Measurements from ENCODE around the gene MOCS2. TPM values are rescaled to one million over a fixed set of nuclear protein-coding genes. Genes with fewer than 3 reads are reported as not detected.
A peak's percentile ranks its signal among the peaks of the same experiment; 100 is the strongest.

Gene MOCS2
- total RNA-seq, 4 donors from 2014 or later: 37.8 to 47.6 (median 42.6) TPM

DNA sequence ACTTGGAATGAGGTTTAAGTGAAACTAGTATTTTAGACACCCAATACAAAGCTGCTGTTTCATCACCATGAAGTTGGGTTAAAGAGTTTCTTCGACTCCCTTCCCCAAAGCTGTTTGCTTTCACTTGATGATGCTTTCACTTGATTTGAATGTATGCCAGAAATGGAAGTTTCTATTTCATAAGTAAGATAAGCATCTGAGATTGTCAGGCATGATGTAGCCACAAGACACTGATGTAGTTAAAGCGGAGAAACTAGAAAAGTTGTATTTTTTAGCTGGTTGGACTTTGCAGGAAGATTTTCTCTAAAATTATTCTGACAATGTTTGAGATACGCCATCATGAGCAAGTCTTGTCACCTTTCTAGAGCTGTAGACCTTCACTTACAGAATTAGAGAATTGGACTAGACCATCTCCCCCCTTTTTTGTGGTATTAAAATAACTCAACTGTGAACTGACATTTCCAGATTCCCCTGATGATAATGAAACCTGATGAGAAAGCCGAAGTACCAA lies 20.0 kb downstream of the MOCS2 start:
- no peaks in the 10 kb centered on the region for H3K27me3 ChIP-seq
- H3K4me1 ChIP-seq: peaks cover 0 to 64% (median 18%) of the 10 kb centered on the region in 4 donors
- peaks cover 0 to 7% (median 0%) of the 10 kb centered on the region in 3 donors for H3K36me3 ChIP-seq
- WGBS, 2 donors: 59 to 62% methylated on average over 4 of the region's 4 CpGs
- no peak for TF ChIP-seq EP300 (IDR thresholded peaks at IDR 0.05)
- TF ChIP-seq, protein P1, sequence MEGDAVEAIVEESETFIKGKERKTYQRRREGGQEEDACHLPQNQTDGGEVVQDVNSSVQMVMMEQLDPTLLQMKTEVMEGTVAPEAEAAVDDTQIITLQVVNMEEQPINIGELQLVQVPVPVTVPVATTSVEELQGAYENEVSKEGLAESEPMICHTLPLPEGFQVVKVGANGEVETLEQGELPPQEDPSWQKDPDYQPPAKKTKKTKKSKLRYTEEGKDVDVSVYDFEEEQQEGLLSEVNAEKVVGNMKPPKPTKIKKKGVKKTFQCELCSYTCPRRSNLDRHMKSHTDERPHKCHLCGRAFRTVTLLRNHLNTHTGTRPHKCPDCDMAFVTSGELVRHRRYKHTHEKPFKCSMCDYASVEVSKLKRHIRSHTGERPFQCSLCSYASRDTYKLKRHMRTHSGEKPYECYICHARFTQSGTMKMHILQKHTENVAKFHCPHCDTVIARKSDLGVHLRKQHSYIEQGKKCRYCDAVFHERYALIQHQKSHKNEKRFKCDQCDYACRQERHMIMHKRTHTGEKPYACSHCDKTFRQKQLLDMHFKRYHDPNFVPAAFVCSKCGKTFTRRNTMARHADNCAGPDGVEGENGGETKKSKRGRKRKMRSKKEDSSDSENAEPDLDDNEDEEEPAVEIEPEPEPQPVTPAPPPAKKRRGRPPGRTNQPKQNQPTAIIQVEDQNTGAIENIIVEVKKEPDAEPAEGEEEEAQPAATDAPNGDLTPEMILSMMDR (IDR thresholded peaks at IDR 0.05): no peak
- no peak for TF ChIP-seq POLR2A (IDR thresholded peaks at IDR 0.05)
- H3K27ac ChIP-seq: peak overlapping the region in 2 of 4 donors; percentile 35 to 64
- no peak for DNase-seq (ENCODE audit: low spot score in 2 of 2)
- H3K4me3 ChIP-seq: no peak overlapping the region
- H3K9me3 ChIP-seq: no peaks in the 10 kb centered on the region

DNA sequence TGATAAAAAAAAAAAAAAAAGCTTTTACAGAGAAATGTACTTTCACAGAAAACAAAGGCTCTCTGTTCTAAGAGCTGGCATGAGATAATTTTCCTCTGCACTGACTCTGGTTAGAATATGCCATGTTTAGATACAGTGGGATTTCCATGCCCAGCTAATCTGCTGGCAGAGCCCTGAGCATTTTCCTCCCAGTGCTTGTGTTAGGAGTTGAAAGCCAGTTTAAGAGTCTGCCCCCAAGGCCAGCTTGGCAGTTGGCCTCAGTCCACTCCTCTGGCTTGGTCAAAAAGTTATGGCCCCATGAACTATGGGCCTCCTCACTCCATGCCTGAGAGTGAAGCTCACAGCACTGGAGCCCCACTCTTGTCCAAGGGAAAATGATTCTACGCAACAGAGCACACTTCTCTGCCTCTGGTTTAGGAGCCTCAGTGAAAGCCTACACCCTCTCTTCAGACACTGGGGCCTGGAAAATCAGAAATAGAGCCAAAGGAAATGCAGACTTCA lies 21.9 kb downstream of the MOCS2 start:
- Histone ChIP-seq H3K4me3 (no peak overlapping the region), H3K9me3 (no peaks in the 10 kb centered on the region), H3K27me3 (no peaks in the 10 kb centered on the region), H3K36me3 (peaks cover 0 to 2% (median 0%) of the 10 kb centered on the region in 3 donors), H3K4me1 (peaks cover 0 to 77% (median 18%) of the 10 kb centered on the region in 4 donors), H3K27ac (peak overlapping the region in 1 of 4 donors; percentile 67)
- WGBS, 2 donors: 23 to 48% methylated on average over 1 of the region's 1 CpG
- peak in 1 of 2 donors; percentile 76 for TF ChIP-seq EP300 (IDR thresholded peaks at IDR 0.05)
- TF ChIP-seq, protein P1 (IDR thresholded peaks at IDR 0.05): no peak
- DNase-seq (ENCODE audit: low spot score in 2 of 2): no peak

DNA sequence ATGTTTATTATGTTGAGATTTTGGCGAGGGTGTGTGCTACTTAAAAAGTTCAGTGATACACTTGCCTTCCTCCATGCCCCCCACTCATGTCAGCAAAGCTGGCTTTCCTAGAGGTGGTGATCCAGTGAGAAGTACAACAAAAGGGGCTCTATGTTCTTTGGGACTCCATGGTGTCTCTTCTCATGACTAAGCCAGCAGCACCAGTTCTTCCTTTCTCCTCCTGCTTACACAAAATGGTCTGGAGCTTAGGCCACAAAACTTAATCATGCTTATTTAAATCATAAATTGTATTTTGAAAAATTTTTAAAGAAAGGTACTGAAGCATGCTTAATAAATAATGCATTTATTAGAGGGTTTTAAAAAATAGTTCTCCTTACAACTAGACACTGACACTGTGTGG lies 22.4 kb downstream of the MOCS2 start:
- Histone ChIP-seq H3K4me1 (peaks cover 0 to 75% (median 18%) of the 10 kb centered on the region in 4 donors), H3K4me3 (no peak overlapping the region), H3K27me3 (no peaks in the 10 kb centered on the region), H3K36me3 (no peaks in the 10 kb centered on the region), H3K27ac (peak overlapping the region in 2 of 4 donors; percentile 65 to 67), H3K9me3 (no peaks in the 10 kb centered on the region)
- WGBS, 2 donors: 41 to 50% methylated on average over 1 of the region's 1 CpG
- DNase-seq (ENCODE audit: low spot score in 2 of 2): no peak
- TF ChIP-seq EP300 (IDR thresholded peaks at IDR 0.05): no peak
- TF ChIP-seq POLR2A (IDR thresholded peaks at IDR 0.05): no peak
- TF ChIP-seq, protein P1 (IDR thresholded peaks at IDR 0.05): no peak

DNA sequence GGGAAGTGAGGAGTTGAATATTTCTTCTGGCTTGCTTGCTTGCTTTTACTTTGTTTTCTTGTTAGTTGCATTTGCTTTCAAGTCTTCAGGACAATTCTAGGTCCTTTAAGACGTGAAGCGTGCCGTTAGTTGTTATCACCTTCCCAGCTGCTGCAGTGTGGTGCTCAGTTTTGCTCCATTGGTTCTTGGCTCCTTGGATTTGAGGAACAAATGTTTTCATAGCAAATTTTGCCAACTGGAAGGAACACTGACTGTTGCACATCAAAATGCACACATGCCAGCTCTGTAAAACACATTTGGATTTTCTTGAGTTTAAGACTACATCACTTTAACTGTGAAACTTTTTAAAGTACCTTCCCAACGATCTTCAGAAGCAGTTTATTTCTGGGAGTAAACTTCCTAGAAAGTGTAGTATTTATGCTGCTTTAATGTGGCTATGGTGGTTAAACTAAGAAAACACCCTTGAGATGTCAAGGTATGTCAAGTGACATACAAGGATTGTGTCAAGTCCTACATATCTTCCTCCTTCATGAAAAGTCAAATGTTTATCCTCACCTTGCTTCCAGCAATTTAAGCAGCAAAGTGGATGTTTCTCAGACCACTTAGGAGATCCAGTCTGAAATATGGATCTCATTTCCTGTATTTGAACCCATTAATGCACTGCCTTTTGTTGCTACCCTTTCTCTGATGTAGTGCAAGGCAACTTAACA lies 24.9 kb downstream of the MOCS2 start:
- Histone ChIP-seq H3K9me3 (no peaks in the 10 kb centered on the region), H3K4me1 (peaks cover 0 to 51% (median 9%) of the 10 kb centered on the region in 4 donors), H3K36me3 (peaks cover 0 to 12% (median 0%) of the 10 kb centered on the region in 3 donors), H3K27me3 (no peaks in the 10 kb centered on the region), H3K4me3 (no peak overlapping the region), H3K27ac (peak overlapping the region in 2 of 4 donors; percentile 16 to 26)
- WGBS, 2 donors: 63 to 68% methylated on average over 4 of the region's 4 CpGs
- no peak for DNase-seq (ENCODE audit: low spot score in 2 of 2)
- TF ChIP-seq EP300 (IDR thresholded peaks at IDR 0.05) (no peak), POLR2A (IDR thresholded peaks at IDR 0.05) (no peak)
- TF ChIP-seq, protein P1 (IDR thresholded peaks at IDR 0.05): no peak

DNA sequence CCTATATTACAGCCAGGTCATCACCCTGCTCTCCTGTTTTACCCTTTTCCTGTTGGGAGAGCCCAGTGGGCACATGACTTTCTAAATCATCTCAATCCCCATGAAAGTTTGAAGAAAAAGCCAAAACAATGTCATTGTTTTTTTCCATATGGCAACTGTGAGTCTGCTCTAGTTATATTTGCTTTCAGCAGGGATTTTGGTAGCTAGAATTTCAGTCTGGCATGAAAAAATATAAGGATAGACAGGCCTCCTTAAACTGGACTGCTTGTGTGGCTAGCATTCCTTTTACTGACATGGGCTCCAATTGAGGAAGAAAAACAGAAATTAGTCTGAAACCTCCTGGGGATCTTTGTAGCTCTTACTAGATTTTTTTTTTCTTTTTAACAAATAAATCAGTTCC lies 25.6 kb downstream of the MOCS2 start:
- Histone ChIP-seq H3K9me3 (no peaks in the 10 kb centered on the region), H3K4me1 (peaks cover 0 to 44% (median 3%) of the 10 kb centered on the region in 4 donors), H3K27me3 (no peaks in the 10 kb centered on the region), H3K4me3 (no peak overlapping the region), H3K36me3 (peaks cover 0 to 13% (median 0%) of the 10 kb centered on the region in 3 donors), H3K27ac (peak overlapping the region in 2 of 4 donors; percentile 16 to 26)
- TF ChIP-seq POLR2A (IDR thresholded peaks at IDR 0.05) (no peak), EP300 (IDR thresholded peaks at IDR 0.05) (no peak)
- TF ChIP-seq, protein P1 (IDR thresholded peaks at IDR 0.05): no peak
- no peak for DNase-seq (ENCODE audit: low spot score in 2 of 2)

Data from tibial nerve (tissue), 4 donors.